ENCODE measurements around the gene MRPL24.

MRPL24 gene

DNA sequence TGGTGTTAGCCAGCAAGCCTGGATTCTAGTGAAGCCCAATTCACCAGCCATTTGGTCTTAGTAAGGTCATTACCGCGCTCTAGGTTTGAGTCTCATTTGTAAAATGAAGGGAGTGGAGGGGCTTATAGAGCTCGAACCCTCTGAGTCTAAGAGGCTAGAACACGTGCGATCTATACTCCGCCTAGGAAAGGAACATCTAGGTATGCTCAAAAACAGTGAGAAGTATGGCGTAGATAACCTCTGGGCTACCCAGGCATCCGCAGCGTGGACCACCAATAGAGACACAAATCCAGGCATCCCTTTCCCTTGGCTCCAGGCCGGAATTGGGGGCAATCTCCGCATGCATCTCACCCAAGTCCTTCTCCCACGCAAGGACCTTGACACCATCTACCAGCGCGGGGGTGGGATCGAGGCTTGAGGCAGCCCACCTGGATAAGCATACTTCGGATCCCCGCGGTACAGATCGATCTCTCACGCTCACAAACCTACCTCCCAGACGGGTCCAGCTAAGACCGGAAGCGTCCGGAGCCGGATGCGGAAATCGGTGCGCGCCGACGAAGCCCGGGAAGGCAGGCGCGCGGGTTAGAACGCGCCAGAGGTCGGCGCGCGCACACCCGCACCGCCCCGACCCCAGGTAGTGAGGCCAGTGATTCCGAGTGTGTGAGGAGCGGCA is 12.8 kb downstream of the MRPL24 start, which contains the start of gene METTL25B:
TSS of gene METTL25B (plus strand) at position 544 of the 673 bp plus-strand sequence. CDS start 636 bp downstream, outside the sequence.
- Histone ChIP-seq H3K27me3 (ENCODE audit: control insufficient read depth in 2 of 2, insufficient read depth in 2 of 2, low read length in 2 of 2) (no peaks in the 10 kb centered on the region), H3K27ac (ENCODE audit: low read depth in 2 of 2, low read length in 2 of 2) (peak within 1 kb of the TSS; percentile 87 to 96), H3K4me3 (ENCODE audit: low read length in 2 of 2) (peak within 1 kb of the TSS; percentile 89 to 100), H3K9me3 (ENCODE audit: control insufficient read depth in 2 of 2, low read length in 2 of 2) (no peaks in the 10 kb centered on the region), H3K9ac (ENCODE audit: low read depth in 1 of 2, low read length in 2 of 2) (peak within 1 kb of the TSS; percentile 95 to 99), H3K4me1 (ENCODE audit: control insufficient read depth in 2 of 2, insufficient read depth in 2 of 2, low read length in 2 of 2) (peaks cover 35 to 36% of the 10 kb centered on the region in 2 donors), H3K36me3 (ENCODE audit: control insufficient read depth in 2 of 2, insufficient read depth in 2 of 2, low read length in 2 of 2) (peaks cover 29 to 34% of the 10 kb centered on the region in 2 donors)

DNA sequence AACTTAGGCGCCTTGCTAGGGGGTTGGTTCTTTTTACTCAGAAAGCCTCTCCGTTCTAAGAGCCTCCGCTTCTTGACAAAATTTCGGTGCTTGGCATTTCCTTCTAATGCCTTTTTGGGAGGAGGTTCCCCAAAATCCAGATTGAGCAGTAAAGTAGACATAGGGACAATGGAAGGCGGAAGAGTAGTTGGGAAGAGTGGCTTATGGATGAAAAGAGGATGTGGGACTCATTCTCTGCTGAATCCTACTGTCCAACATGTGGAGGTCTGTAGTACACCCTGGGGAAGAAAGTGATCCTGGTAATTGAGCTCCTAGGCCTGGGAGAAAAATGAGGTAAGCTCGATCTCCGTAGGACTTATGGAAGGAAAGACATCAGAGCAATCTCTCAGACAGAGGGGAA is 13.4 kb downstream of the MRPL24 start:
- Histone ChIP-seq H3K36me3 (ENCODE audit: control insufficient read depth in 2 of 2, insufficient read depth in 2 of 2, low read length in 2 of 2) (peaks cover 30 to 35% of the 10 kb centered on the region in 2 donors), H3K4me1 (ENCODE audit: control insufficient read depth in 2 of 2, insufficient read depth in 2 of 2, low read length in 2 of 2) (peaks cover 35 to 36% of the 10 kb centered on the region in 2 donors), H3K4me3 (ENCODE audit: low read length in 2 of 2) (peak overlapping the region; percentile 89 to 100), H3K27ac (ENCODE audit: low read depth in 2 of 2, low read length in 2 of 2) (peak overlapping the region in 1 of 2 donors; percentile 96), H3K9ac (ENCODE audit: low read depth in 1 of 2, low read length in 2 of 2) (peak overlapping the region; percentile 81 to 99), H3K9me3 (ENCODE audit: control insufficient read depth in 2 of 2, low read length in 2 of 2) (no peaks in the 10 kb centered on the region), H3K27me3 (ENCODE audit: control insufficient read depth in 2 of 2, insufficient read depth in 2 of 2, low read length in 2 of 2) (no peaks in the 10 kb centered on the region)

DNA sequence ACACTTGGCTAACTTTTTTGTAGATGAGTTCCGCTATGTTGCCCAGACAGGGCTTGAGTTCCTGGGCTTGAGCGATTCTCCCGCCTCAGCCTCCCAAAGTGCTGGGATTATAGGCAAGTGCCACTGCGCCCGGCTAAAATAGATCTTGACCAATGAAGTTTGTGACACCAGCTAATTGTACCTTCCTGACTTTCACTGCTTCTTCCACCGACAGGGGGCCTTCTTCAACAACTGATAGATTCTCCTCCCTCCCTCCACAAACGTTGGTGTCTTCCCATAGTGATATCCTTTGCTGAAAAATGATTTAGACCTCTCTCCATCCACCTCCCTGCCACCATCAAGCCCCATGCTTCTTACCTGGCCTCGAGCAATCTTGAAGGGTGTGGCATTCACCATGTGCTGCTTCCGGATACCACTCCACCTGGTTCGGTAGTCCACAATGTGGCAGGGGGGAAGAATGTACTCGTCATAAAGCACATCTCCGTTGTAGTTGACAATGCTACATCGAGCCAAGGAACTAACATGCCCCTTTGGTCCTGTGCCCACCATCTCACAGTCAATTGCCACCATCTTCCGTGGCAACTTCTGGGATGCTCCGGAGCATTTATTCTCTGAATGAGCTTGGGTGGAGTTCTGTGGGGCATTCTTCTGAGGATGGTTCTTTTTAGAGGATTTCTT is 14.2 kb downstream of the MRPL24 start:
- H3K27ac ChIP-seq (ENCODE audit: low read depth in 2 of 2, low read length in 2 of 2) = no peak overlapping the region

DNA sequence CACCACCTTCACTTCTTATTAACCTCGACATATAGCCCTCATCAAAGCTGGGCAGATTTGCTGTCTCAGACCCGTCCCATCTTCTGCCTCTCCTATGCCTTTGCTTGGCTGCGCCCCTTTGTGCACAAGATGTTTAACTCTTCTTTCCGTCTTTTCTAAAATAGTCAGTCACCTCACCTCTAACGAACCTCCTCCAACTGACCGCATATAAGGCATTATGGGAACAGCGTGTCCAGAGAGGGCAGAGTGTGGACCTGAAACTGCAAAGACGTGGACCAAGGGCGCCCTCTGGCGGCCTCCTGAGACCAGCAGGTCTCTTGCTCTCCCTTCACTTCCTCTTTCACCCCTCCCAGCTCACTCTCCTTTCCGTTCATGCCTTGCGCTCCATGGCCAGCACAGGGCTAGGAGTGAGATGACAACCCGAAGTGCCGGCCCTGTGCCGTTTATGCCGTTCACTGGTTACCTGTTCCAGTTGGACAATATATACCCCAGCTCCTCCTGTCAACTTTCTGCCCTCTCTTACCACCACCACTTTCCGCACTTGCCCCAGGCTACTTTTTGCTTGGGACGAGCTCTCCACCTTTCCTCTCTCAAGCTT is 15.1 kb downstream of the MRPL24 start:
- peak overlapping the region; percentile 44 to 49 for H3K9ac ChIP-seq (ENCODE audit: low read depth in 1 of 2, low read length in 2 of 2)
- H3K27me3 ChIP-seq (ENCODE audit: control insufficient read depth in 2 of 2, insufficient read depth in 2 of 2, low read length in 2 of 2) = no peaks in the 10 kb centered on the region
- peaks cover 33 to 40% of the 10 kb centered on the region in 2 donors for H3K36me3 ChIP-seq (ENCODE audit: control insufficient read depth in 2 of 2, insufficient read depth in 2 of 2, low read length in 2 of 2)
- H3K4me3 ChIP-seq (ENCODE audit: low read length in 2 of 2) = peak overlapping the region; percentile 44 to 100
- H3K27ac ChIP-seq (ENCODE audit: low read depth in 2 of 2, low read length in 2 of 2) = no peak overlapping the region
- H3K9me3 ChIP-seq (ENCODE audit: control insufficient read depth in 2 of 2, low read length in 2 of 2) = no peaks in the 10 kb centered on the region
- peaks cover 35 to 36% of the 10 kb centered on the region in 2 donors for H3K4me1 ChIP-seq (ENCODE audit: control insufficient read depth in 2 of 2, insufficient read depth in 2 of 2, low read length in 2 of 2)

More for the DNA sequence above, 14.2 kb downstream of the MRPL24 start:
- H3K4me3 ChIP-seq (ENCODE audit: low read length in 2 of 2) = peak overlapping the region; percentile 46 to 100
- H3K9me3 ChIP-seq (ENCODE audit: control insufficient read depth in 2 of 2, low read length in 2 of 2) = no peaks in the 10 kb centered on the region
- no peaks in the 10 kb centered on the region for H3K27me3 ChIP-seq (ENCODE audit: control insufficient read depth in 2 of 2, insufficient read depth in 2 of 2, low read length in 2 of 2)
- peaks cover 35 to 36% of the 10 kb centered on the region in 2 donors for H3K4me1 ChIP-seq (ENCODE audit: control insufficient read depth in 2 of 2, insufficient read depth in 2 of 2, low read length in 2 of 2)
- peak overlapping the region; percentile 38 to 49 for H3K9ac ChIP-seq (ENCODE audit: low read depth in 1 of 2, low read length in 2 of 2)
- H3K36me3 ChIP-seq (ENCODE audit: control insufficient read depth in 2 of 2, insufficient read depth in 2 of 2, low read length in 2 of 2) = peaks cover 26 to 32% of the 10 kb centered on the region in 2 donors

DNA sequence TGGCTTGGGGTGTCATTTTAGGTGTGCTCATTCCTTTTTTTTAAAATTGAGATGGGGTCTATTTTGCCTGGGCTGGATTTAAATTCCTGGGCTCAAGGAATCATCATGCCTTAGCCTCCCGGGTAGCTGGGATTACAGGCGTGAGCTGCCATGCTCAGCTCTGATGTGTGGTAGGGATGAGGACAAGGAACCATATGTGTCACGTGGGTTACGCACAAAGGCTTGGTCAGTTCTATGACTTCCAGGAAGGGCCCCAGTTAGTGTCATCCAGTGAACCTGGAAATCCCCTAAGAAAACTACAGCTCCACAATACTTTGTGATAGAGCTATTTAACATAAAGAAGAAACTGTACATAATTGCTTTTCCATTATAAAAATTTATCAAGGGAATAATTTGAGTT is 19.4 kb downstream of the MRPL24 start:
- Histone ChIP-seq H3K4me1 (ENCODE audit: control insufficient read depth in 2 of 2, insufficient read depth in 2 of 2, low read length in 2 of 2) (peaks cover 16 to 19% of the 10 kb centered on the region in 2 donors), H3K9me3 (ENCODE audit: control insufficient read depth in 2 of 2, low read length in 2 of 2) (no peaks in the 10 kb centered on the region), H3K9ac (ENCODE audit: low read depth in 1 of 2, low read length in 2 of 2) (no peak overlapping the region), H3K27me3 (ENCODE audit: control insufficient read depth in 2 of 2, insufficient read depth in 2 of 2, low read length in 2 of 2) (no peaks in the 10 kb centered on the region), H3K27ac (ENCODE audit: low read depth in 2 of 2, low read length in 2 of 2) (no peak overlapping the region), H3K36me3 (ENCODE audit: control insufficient read depth in 2 of 2, insufficient read depth in 2 of 2, low read length in 2 of 2) (peaks cover 35 to 43% of the 10 kb centered on the region in 2 donors), H3K4me3 (ENCODE audit: low read length in 2 of 2) (no peak overlapping the region)

DNA sequence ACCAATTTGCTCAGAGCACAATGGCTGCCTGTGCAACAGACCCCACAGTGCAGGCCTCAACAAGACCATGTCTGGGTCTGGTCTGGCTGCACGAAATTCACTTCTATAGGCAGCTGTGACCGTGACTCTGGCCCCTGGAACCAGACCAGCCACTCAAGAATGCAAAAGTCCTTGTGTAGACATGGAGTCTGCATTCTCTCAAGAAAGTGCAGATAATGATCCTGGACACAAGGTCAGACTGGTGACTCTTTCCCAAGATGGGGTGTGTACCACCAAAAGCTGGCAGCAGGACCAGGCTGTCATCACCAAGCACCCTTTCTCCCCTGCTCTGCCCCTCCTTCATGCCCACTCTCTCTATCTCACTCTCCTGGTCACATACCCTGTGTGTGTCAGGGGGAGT is 19.8 kb downstream of the MRPL24 start:
- peaks cover 12 to 15% of the 10 kb centered on the region in 2 donors for H3K4me1 ChIP-seq (ENCODE audit: control insufficient read depth in 2 of 2, insufficient read depth in 2 of 2, low read length in 2 of 2)
- no peaks in the 10 kb centered on the region for H3K9me3 ChIP-seq (ENCODE audit: control insufficient read depth in 2 of 2, low read length in 2 of 2)
- H3K27me3 ChIP-seq (ENCODE audit: control insufficient read depth in 2 of 2, insufficient read depth in 2 of 2, low read length in 2 of 2) = no peaks in the 10 kb centered on the region
- H3K4me3 ChIP-seq (ENCODE audit: low read length in 2 of 2) = no peak overlapping the region
- no peak overlapping the region for H3K9ac ChIP-seq (ENCODE audit: low read depth in 1 of 2, low read length in 2 of 2)
- peaks cover 35 to 43% of the 10 kb centered on the region in 2 donors for H3K36me3 ChIP-seq (ENCODE audit: control insufficient read depth in 2 of 2, insufficient read depth in 2 of 2, low read length in 2 of 2)
- H3K27ac ChIP-seq (ENCODE audit: low read depth in 2 of 2, low read length in 2 of 2) = no peak overlapping the region

DNA sequence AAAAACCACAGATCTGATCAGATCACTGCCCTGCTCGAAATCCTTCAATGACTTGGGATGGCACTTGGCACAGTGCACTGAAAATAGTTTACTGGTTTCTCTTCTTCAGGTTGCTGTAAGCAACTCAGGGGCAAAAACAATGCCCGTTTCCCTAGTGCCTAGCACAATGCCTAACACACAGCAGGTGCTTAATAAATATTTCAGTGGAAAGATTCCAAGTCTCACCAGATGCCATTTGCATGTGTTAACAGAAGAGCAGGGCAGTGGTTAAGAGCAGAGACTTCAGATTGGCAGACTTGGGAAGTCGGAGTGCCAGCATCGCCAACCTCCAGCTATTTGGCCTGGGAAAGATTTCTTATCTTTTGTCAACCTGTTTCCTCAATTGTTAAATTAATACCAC is 23.5 kb downstream of the MRPL24 start:
- peaks cover 10 to 16% of the 10 kb centered on the region in 2 donors for H3K36me3 ChIP-seq (ENCODE audit: control insufficient read depth in 2 of 2, insufficient read depth in 2 of 2, low read length in 2 of 2)
- H3K4me3 ChIP-seq (ENCODE audit: low read length in 2 of 2) = no peak overlapping the region
- H3K27me3 ChIP-seq (ENCODE audit: control insufficient read depth in 2 of 2, insufficient read depth in 2 of 2, low read length in 2 of 2) = no peaks in the 10 kb centered on the region
- no peaks in the 10 kb centered on the region for H3K9me3 ChIP-seq (ENCODE audit: control insufficient read depth in 2 of 2, low read length in 2 of 2)
- H3K4me1 ChIP-seq (ENCODE audit: control insufficient read depth in 2 of 2, insufficient read depth in 2 of 2, low read length in 2 of 2) = no peaks in the 10 kb centered on the region
- H3K9ac ChIP-seq (ENCODE audit: low read depth in 1 of 2, low read length in 2 of 2) = no peak overlapping the region
- no peak overlapping the region for H3K27ac ChIP-seq (ENCODE audit: low read depth in 2 of 2, low read length in 2 of 2)

DNA sequence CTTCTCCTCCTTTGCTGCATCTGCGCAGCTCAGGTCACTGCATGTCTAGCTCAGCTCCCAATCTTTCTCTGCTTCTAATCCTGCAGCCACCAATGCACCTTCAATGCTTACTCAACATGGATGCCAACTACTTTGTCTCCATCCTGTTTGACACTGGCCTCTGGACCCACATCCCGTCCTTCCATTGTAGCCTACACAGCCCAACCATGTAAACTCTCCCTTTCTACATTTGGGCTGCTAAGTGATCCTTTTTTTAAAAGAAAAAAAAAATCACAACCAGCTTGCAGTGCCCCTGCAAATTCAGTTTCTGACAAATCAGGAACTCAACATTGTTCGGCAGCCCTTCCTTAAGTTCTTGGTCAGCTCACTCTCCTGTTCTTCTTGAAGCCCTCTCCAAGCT is 26.1 kb downstream of the MRPL24 start:
- no peak overlapping the region for H3K27ac ChIP-seq (ENCODE audit: low read depth in 2 of 2, low read length in 2 of 2)
- peaks cover 3 to 5% of the 10 kb centered on the region in 2 donors for H3K4me1 ChIP-seq (ENCODE audit: control insufficient read depth in 2 of 2, insufficient read depth in 2 of 2, low read length in 2 of 2)
- H3K9me3 ChIP-seq (ENCODE audit: control insufficient read depth in 2 of 2, low read length in 2 of 2) = no peaks in the 10 kb centered on the region
- H3K36me3 ChIP-seq (ENCODE audit: control insufficient read depth in 2 of 2, insufficient read depth in 2 of 2, low read length in 2 of 2) = peaks cover 0 to 1% of the 10 kb centered on the region in 2 donors
- H3K4me3 ChIP-seq (ENCODE audit: low read length in 2 of 2) = no peak overlapping the region
- H3K9ac ChIP-seq (ENCODE audit: low read depth in 1 of 2, low read length in 2 of 2) = no peak overlapping the region
- no peaks in the 10 kb centered on the region for H3K27me3 ChIP-seq (ENCODE audit: control insufficient read depth in 2 of 2, insufficient read depth in 2 of 2, low read length in 2 of 2)

DNA sequence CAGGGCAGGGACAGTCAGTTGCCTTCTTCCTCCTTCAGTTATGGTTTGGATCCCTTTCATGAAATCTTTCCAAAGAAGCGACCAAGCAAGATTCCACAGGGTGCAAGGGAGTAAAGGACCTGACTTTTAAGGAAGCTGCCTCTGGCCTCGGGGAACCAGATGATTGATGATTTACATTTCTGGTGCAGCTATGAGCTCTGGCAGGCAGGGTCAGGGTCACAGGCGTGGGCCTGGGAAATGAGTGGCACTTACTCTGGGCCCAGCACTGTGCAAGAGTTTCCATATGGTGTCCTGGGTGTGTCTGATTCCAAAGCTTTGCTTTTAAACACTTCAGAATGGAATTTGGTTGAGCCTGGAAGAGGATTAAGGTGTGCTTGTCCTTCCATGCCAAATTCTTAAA is 28.3 kb downstream of the MRPL24 start:
- Histone ChIP-seq H3K9ac (ENCODE audit: low read depth in 1 of 2, low read length in 2 of 2) (no peak overlapping the region), H3K27me3 (ENCODE audit: control insufficient read depth in 2 of 2, insufficient read depth in 2 of 2, low read length in 2 of 2) (no peaks in the 10 kb centered on the region), H3K4me3 (ENCODE audit: low read length in 2 of 2) (no peak overlapping the region), H3K36me3 (ENCODE audit: control insufficient read depth in 2 of 2, insufficient read depth in 2 of 2, low read length in 2 of 2) (no peaks in the 10 kb centered on the region), H3K27ac (ENCODE audit: low read depth in 2 of 2, low read length in 2 of 2) (no peak overlapping the region), H3K4me1 (ENCODE audit: control insufficient read depth in 2 of 2, insufficient read depth in 2 of 2, low read length in 2 of 2) (peaks cover 3 to 8% of the 10 kb centered on the region in 2 donors), H3K9me3 (ENCODE audit: control insufficient read depth in 2 of 2, low read length in 2 of 2) (no peaks in the 10 kb centered on the region)
